ENCODE measurements around the gene ARCN1.

The ARCN1 gene

GRCh38 chr11:118544647-118545010 is 27.6 kb upstream of the ARCN1 start:
- H3K4me3 ChIP-seq (ENCODE audit: low read length), result no peak overlapping the region
- no peak for DNase-seq (ENCODE audit: low read depth)
- no peak for TF ChIP-seq CTCF (conservative IDR thresholded peaks at IDR 0.05; ENCODE audit: low read length)

GRCh38 chr11:118545533-118545932 is 26.7 kb upstream of the ARCN1 start:
- no peak for TF ChIP-seq CTCF (conservative IDR thresholded peaks at IDR 0.05; ENCODE audit: low read length)
- DNase-seq (ENCODE audit: low read depth), result no peak

GRCh38 chr11:118547132-118547531 is 25.1 kb upstream of the ARCN1 start:
- DNase-seq (ENCODE audit: low read depth), result no peak
- no peak for TF ChIP-seq CTCF (conservative IDR thresholded peaks at IDR 0.05; ENCODE audit: low read length)

More at GRCh38 chr11:118545533-118545932, 26.7 kb upstream of the ARCN1 start:
- no peak overlapping the region for H3K4me3 ChIP-seq (ENCODE audit: low read length)

GRCh38 chr11:118552341-118552740 is 19.9 kb upstream of the ARCN1 start:
- no peak overlapping the region for H3K4me3 ChIP-seq (ENCODE audit: low read length)
- TF ChIP-seq CTCF (conservative IDR thresholded peaks at IDR 0.05; ENCODE audit: low read length), result no peak
- DNase-seq (ENCODE audit: low read depth), result no peak

More at GRCh38 chr11:118547132-118547531, 25.1 kb upstream of the ARCN1 start:
- no peak overlapping the region for H3K4me3 ChIP-seq (ENCODE audit: low read length)

- DNase-seq (ENCODE audit: low read depth), result no peak
- TF ChIP-seq CTCF (conservative IDR thresholded peaks at IDR 0.05; ENCODE audit: low read length), result no peak
- no peak overlapping the region for H3K4me3 ChIP-seq (ENCODE audit: low read length)
Observed at GRCh38 chr11:118560806-118561205, 11.4 kb upstream of the ARCN1 start.

GRCh38 chr11:118565051-118565450 is 7.2 kb upstream of the ARCN1 start:
- H3K4me3 ChIP-seq (ENCODE audit: low read length), result peak overlapping the region; percentile 66
- DNase-seq (ENCODE audit: low read depth), result peak; percentile 50
- no peak for TF ChIP-seq CTCF (conservative IDR thresholded peaks at IDR 0.05; ENCODE audit: low read length)

GRCh38 chr11:118569670-118570069 is 2.5 kb upstream of the ARCN1 start:
- TF ChIP-seq CTCF (conservative IDR thresholded peaks at IDR 0.05; ENCODE audit: low read length), result no peak
- no peak overlapping the region for H3K4me3 ChIP-seq (ENCODE audit: low read length)
- no peak for DNase-seq (ENCODE audit: low read depth)

Data from AG10803 (cell line).